HL-60 (cell line): Measurements from ENCODE around the gene EIF3J.

Experiments used
- CTCF ChIP-seq: IDR thresholded peaks from one replicate; pipeline ENCODE4 v1.5.1; 2011; ENCODE audit warnings: low read length, control low read depth, inconsistent platforms; ENCODE audit not compliant: insufficient read depth
- GABPA ChIP-seq: IDR thresholded peaks from 2 replicates; pipeline ENCODE4 v1.6.1; 2012; ENCODE audit warnings: low read depth
- POLR2AphosphoS5 ChIP-seq: IDR thresholded peaks from 2 replicates; pipeline ENCODE4 v1.6.1; 2012; ENCODE audit warnings: low read depth
- REST ChIP-seq: IDR thresholded peaks from 2 replicates; pipeline ENCODE4 v1.6.1; 2012; ENCODE audit warnings: low read depth; ENCODE audit not compliant: insufficient replicate concordance
- SPI1 ChIP-seq: IDR thresholded peaks from 2 replicates; pipeline ENCODE4 v1.6.1; 2012; ENCODE audit warnings: low read depth, mild to moderate bottlenecking, borderline replicate concordance

GRCh38 chr15:44595656-44596510 is 58.9 kb downstream of the EIF3J start:
- no peak for TF ChIP-seq GABPA
- TF ChIP-seq CTCF = no peak
- TF ChIP-seq POLR2AphosphoS5 = no peak
- TF ChIP-seq REST = no peak
- no peak for TF ChIP-seq SPI1
